IMR-90 (cell line): ENCODE results near the gene RBMS3. TPM values are rescaled to one million over a fixed set of nuclear protein-coding genes. Genes with fewer than 3 reads are reported as not detected.

Source experiments
- ATAC-seq: fragments of 200-7000 bp; cut with Tn5 transposase; 2 replicates; pipeline ENCODE4 v1.9.1; 2020; ENCODE audit warnings: low read depth, mild to moderate bottlenecking, moderate library complexity
- BruUV-seq: library from RNA; stranded (reverse); fragments of 400-500 nt; replicated peaks from 2 replicates; lab custom pipeline; 2021; lab: Mats Ljungman, UMichigan
- CTCF ChIA-PET: fragments of 300-600 bp; formaldehyde crosslinking; extraction: SDS; loops from one replicate; lab custom pipeline; 2021; ENCODE audit warnings: antibody characterized with exemption; lab: Yijun Ruan, JAX
- POLR2A ChIA-PET: fragments of 300-600 bp; sonication (Branson Sonifier 250); formaldehyde crosslinking; loops from one replicate; lab custom pipeline; 2022; ENCODE audit warnings: antibody characterized with exemption; ENCODE audit not compliant: unreplicated experiment; lab: Charles Lee
- DNase-seq: peaks from one replicate; pipeline ENCODE4 v3.0.0; 2013
- H2AFZ ChIP-seq: replicated peaks from 2 replicates; pipeline ENCODE3; 2013; ENCODE audit warnings: low read length, mild to moderate bottlenecking; ENCODE audit not compliant: poor library complexity
- H2AK5ac ChIP-seq: 2 replicates; pipeline ENCODE4 v1.6.1; 2013; ENCODE audit warnings: low read depth, low read length, inconsistent platforms
- H2AK9ac ChIP-seq: replicated peaks from 2 replicates; pipeline ENCODE3; 2013; ENCODE audit warnings: mild to moderate bottlenecking, low read depth, low read length, moderate library complexity; ENCODE audit not compliant: poor library complexity
- H2BK120ac ChIP-seq: 2 replicates; pipeline ENCODE4 v1.6.1; 2013; ENCODE audit warnings: low read depth, low read length, inconsistent platforms
- H2BK15ac ChIP-seq: 3 replicates; pipeline ENCODE4 v1.6.1; 2013; ENCODE audit warnings: low read depth, low read length, inconsistent platforms
- H2BK20ac ChIP-seq: 2 replicates; pipeline ENCODE4 v1.6.1; 2013; ENCODE audit warnings: low read depth, mild to moderate bottlenecking, inconsistent platforms, low read length, moderate library complexity
- H2BK5ac ChIP-seq: 2 replicates; pipeline ENCODE4 v1.6.1; 2013; ENCODE audit warnings: mild to moderate bottlenecking, low read depth, low read length, inconsistent platforms; ENCODE audit not compliant: poor library complexity, severe bottlenecking
- H3K14ac ChIP-seq: replicated peaks from 2 replicates; pipeline ENCODE4 v1.6.1; 2013; ENCODE audit warnings: low read depth, low read length, inconsistent platforms
- H3K18ac ChIP-seq: 2 replicates; pipeline ENCODE4 v1.6.1; 2013; ENCODE audit warnings: low read depth, low read length, control low read depth
- H3K23ac ChIP-seq: 2 replicates; pipeline ENCODE4 v1.6.1; 2013; ENCODE audit warnings: low read depth, low read length, inconsistent platforms
- H3K27ac ChIP-seq: 2 replicates; pipeline ENCODE4 v1.5.1; 2013; ENCODE audit warnings: mild to moderate bottlenecking, control low read depth, low read length; ENCODE audit not compliant: insufficient read depth
- H3K27me3 ChIP-seq: 2 replicates; pipeline ENCODE4 v1.6.1; 2013; ENCODE audit warnings: low read length; ENCODE audit not compliant: control insufficient read depth, insufficient read depth
- H3K36me3 ChIP-seq: 2 replicates; pipeline ENCODE4 v1.6.1; 2013; ENCODE audit warnings: low read length, mixed read lengths; ENCODE audit not compliant: control insufficient read depth, insufficient read depth
- H3K4ac ChIP-seq: 2 replicates; pipeline ENCODE4 v1.6.1; 2013; ENCODE audit warnings: low read depth, low read length, inconsistent platforms
- H3K4me1 ChIP-seq: 2 replicates; pipeline ENCODE4 v1.6.1; 2013; ENCODE audit warnings: low read length, mixed read lengths; ENCODE audit not compliant: control insufficient read depth, insufficient read depth
- H3K4me2 ChIP-seq: 2 replicates; pipeline ENCODE4 v1.6.1; 2013; ENCODE audit warnings: low read depth, mild to moderate bottlenecking, control low read depth, low read length, moderate library complexity
- H3K4me3 ChIP-seq: 2 replicates; pipeline ENCODE4 v1.5.1; 2013; ENCODE audit warnings: low read depth, mild to moderate bottlenecking, control low read depth, low read length, moderate library complexity; ENCODE audit not compliant: insufficient read depth
- H3K56ac ChIP-seq: 2 replicates; pipeline ENCODE4 v1.6.1; 2013; ENCODE audit warnings: low read length, inconsistent platforms; ENCODE audit not compliant: insufficient read depth; ENCODE audit errors: extremely low read depth
- H3K79me1 ChIP-seq, 2 experiments: 2 replicates each; pipeline ENCODE4 v1.6.1; 2013; ENCODE audit warnings: low read length in 2 of 2, inconsistent platforms in 1 of 2, low read depth in 1 of 2
- H3K9ac ChIP-seq: 2 replicates; pipeline ENCODE4 v1.6.1; 2013; ENCODE audit warnings: low read depth, low read length, control low read depth
- H3K9me1 ChIP-seq: 2 replicates; pipeline ENCODE4 v1.6.1; 2013; ENCODE audit warnings: low read length, inconsistent platforms; ENCODE audit not compliant: insufficient read depth
- H3K9me3 ChIP-seq: 2 replicates; pipeline ENCODE4 v1.6.1; 2013; ENCODE audit warnings: low read length; ENCODE audit not compliant: control insufficient read depth, insufficient read depth
- H4K20me1 ChIP-seq: 2 replicates; pipeline ENCODE4 v1.6.1; 2013; ENCODE audit warnings: low read length, inconsistent platforms; ENCODE audit not compliant: insufficient read depth
- H4K5ac ChIP-seq: 2 replicates; pipeline ENCODE4 v1.6.1; 2013; ENCODE audit warnings: mild to moderate bottlenecking, low read depth, low read length, control low read depth
- H4K8ac ChIP-seq, 2 experiments: 2 replicates each; pipeline ENCODE4 v1.6.1; 2013; ENCODE audit warnings: low read depth in 2 of 2, low read length in 2 of 2, control low read depth in 1 of 2, inconsistent platforms in 1 of 2
- H4K91ac ChIP-seq: 2 replicates; pipeline ENCODE4 v1.6.1; 2013; ENCODE audit warnings: low read depth, low read length, inconsistent platforms; ENCODE audit not compliant: insufficient read depth
- BHLHE40 ChIP-seq: fragments of 150-350 bp; IDR thresholded peaks from 2 replicates; pipeline ENCODE4 v1.6.1; 2016; ENCODE audit warnings: mild to moderate bottlenecking, low read depth, low read length
- CEBPB ChIP-seq: IDR thresholded peaks from 2 replicates; pipeline ENCODE4 v1.6.1; 2012; ENCODE audit warnings: low read depth, low read length, improper control_type of control experiment
- MAZ ChIP-seq: IDR thresholded peaks from 2 replicates; pipeline ENCODE4 v1.6.1; 2012; ENCODE audit warnings: low read depth, mild to moderate bottlenecking, low read length, improper control_type of control experiment, moderate library complexity, borderline replicate concordance
- RCOR1 ChIP-seq: IDR thresholded peaks from 2 replicates; pipeline ENCODE4 v1.6.1; 2012; ENCODE audit warnings: mild to moderate bottlenecking, low read length, improper control_type of control experiment; ENCODE audit not compliant: insufficient replicate concordance
- SMC3 ChIP-seq: fragments of 150-350 bp; IDR thresholded peaks from 2 replicates; pipeline ENCODE4 v1.6.1; 2016; ENCODE audit warnings: low read depth, mild to moderate bottlenecking, antibody characterized with exemption, low read length, moderate library complexity
- WGBS, 2 experiments: methylation state at CpG; one replicate each; pipeline versions ENCODE4 v1.1.5 to v1.1.7; 2013; ENCODE audit warnings: missing lambda C conversion rate in 2 of 2; ENCODE audit not compliant: insufficient read length in 1 of 2; ENCODE audit errors: extremely low coverage in 2 of 2; 5-methylcytosine and 5-hydroxymethylcytosine counted together
- dilution Hi-C: fragments of 300-500 bp; cut with HindIII; formaldehyde crosslinking; loops from one replicate; pipeline ENCODE4 v1.14.3; 2018; ENCODE audit warnings: low sequenced_read_pairs; ENCODE audit not compliant: unreplicated experiment
- in situ Hi-C: fragments of 300-500 bp; cut with MboI; formaldehyde crosslinking; loops from 3 replicates; pipeline ENCODE4 v1.14.3; 2019; ENCODE audit warnings: low sequenced_read_pairs, inconsistent platforms, mixed read lengths
- intact Hi-C: fragments of 100-400 bp; cut with micrococcal nuclease; formaldehyde crosslinking; loops from 2 replicates; pipeline ENCODE4 v1.10.0; 2022
- polyA plus RNA-seq, 3 experiments: library from polyadenylated mRNA; depleted of rRNA; stranded (reverse); fragments of >200 nt; gene quantifications; 2 replicates each; pipeline ENCODE4 v1.2.3, GENCODE V29; 2012; ENCODE audit warnings: low replicate concordance in 1 of 3
- total RNA-seq: library from RNA; depleted of rRNA; stranded (reverse); fragments of >200 nt; gene quantifications from 2 replicates; pipeline ENCODE4 v1.2.3, GENCODE V29; 2012
- TF ChIP-seq, protein P1 (sequence below): fragments of 150-350 bp; IDR thresholded peaks from 2 replicates; pipeline ENCODE4 v1.6.1; 2016; ENCODE audit warnings: low read depth, mild to moderate bottlenecking, low read length, moderate library complexity, borderline replicate concordance

RBMS3 gene
- total and polyA plus RNA-seq, 2 of the 4 experiments (the other 2 are of a cell fraction): 15.2 to 127 TPM

DNA sequence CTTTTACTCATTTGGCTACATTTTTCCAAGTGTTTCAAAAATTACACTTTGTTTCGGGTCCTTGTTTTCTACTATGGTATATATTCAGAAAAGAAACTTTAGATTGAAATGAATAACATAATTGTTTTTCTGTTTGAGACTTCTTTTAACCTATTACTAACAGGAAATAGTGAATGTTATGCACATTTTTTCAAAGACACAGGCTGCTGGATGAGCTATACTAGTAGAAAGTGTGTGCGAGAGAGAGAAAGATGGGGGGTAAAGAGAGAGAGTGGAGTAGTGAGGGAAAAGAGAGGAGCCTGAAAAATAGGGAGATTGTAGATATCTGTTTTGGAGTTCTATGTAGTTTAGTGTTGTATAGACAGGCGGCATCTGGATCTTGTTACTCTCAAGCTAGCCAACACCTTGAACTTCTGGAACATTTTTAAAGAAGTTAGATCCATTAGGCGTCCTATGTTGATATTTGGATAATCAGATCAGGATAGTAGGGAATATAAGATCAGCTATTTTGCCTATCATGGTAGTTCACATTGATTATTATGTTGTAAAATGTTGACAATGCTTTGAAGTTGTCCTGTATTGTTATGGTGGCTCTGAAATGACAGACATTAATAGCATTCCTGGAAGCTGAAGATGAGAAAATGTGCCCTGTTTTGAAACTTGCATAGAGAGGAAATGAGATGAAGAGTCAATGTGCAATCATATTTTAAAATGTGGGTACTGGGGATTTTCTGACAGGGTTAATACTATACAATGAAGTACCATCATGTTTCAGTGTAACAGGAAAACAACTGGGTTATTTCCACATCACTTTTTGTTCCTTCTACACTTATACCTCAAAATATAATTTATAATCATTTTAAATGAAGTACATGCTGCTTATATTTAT, 2.6 kb downstream of the RBMS3 start (continued):
- TF ChIP-seq CEBPB (no peak), RCOR1 (no peak)

DNA sequence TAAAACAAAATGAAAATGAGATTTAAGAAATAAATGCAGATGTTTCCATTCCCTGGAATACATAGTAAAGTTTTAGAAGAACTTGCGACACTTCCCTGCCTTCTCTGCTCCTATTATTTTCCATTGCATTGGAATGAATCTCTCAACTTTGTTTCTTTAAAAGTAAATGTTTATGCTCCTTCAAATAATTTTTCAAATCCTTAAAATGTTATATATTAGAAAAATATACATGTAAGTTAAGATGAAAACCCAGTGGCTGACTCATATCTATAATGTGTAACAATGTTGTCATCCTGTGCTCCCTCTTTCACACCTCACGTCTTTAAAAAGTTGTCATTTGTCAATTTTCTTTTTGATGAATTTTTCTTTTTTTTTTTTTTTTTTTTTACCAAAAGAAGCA, 3.6 kb downstream of the RBMS3 start:
- no peak overlapping the region for H2AFZ ChIP-seq
- ChIA-PET CTCF (no interaction called here), POLR2A (no interaction called here)
- peak; percentile 25 for DNase-seq
- peak overlapping the region; percentile 94 for H3K4me2 ChIP-seq
- no peaks in the 10 kb centered on the region for H3K27me3 ChIP-seq
- H2AK5ac ChIP-seq: no peak overlapping the region
- no peak overlapping the region for H2BK15ac ChIP-seq
- no peak overlapping the region for H4K91ac ChIP-seq
- peaks cover 4 to 42% of the 10 kb centered on the region in 2 experiments for H3K79me1 ChIP-seq
- no peak overlapping the region for H3K18ac ChIP-seq
- no peak overlapping the region for H2AK9ac ChIP-seq
- peak overlapping the region; percentile 11; the same call in 1 of the 2 replicates for H3K4me3 ChIP-seq
- dilution Hi-C loops (no loop called here), intact Hi-C loops (loop anchor here (5.0 to 10.0 kb wide), 10 partner anchors 148 to 913 kb away; no protein-coding TSS in a partner anchor), in situ Hi-C loops (loop anchor here (10.0 kb wide), 2 partner anchors 370 to 480 kb away; no protein-coding TSS in a partner anchor)
- H3K9me3 ChIP-seq: no peaks in the 10 kb centered on the region
- no peak overlapping the region for H4K8ac ChIP-seq
- no peak overlapping the region for H3K56ac ChIP-seq
- 0 out of 2 replicates have a peak, but pooled peaks cover 3% of the 10 kb centered on the region for H4K20me1 ChIP-seq
- H3K36me3 ChIP-seq: no peaks in the 10 kb centered on the region
- H3K4ac ChIP-seq: no peak overlapping the region
- WGBS, 2 experiments: no CpG with 5 or more reads among the region's 2 CpGs
- BruUV-seq: no TSS peak
- no peak overlapping the region for H4K5ac ChIP-seq
- TF ChIP-seq, protein P1, sequence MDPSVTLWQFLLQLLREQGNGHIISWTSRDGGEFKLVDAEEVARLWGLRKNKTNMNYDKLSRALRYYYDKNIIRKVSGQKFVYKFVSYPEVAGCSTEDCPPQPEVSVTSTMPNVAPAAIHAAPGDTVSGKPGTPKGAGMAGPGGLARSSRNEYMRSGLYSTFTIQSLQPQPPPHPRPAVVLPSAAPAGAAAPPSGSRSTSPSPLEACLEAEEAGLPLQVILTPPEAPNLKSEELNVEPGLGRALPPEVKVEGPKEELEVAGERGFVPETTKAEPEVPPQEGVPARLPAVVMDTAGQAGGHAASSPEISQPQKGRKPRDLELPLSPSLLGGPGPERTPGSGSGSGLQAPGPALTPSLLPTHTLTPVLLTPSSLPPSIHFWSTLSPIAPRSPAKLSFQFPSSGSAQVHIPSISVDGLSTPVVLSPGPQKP: no peak
- TF ChIP-seq BHLHE40: no peak
- TF ChIP-seq MAZ: no peak
- no peak for TF ChIP-seq SMC3
- H2BK20ac ChIP-seq: no peak overlapping the region
- 0 out of 2 replicates have a peak overlapping the region, but pooled peaks have one; percentile 38 for H3K9ac ChIP-seq
- no peak overlapping the region for H3K14ac ChIP-seq
- H3K27ac ChIP-seq: no peak overlapping the region
- H3K23ac ChIP-seq: no peak overlapping the region
- H2BK120ac ChIP-seq: no peak overlapping the region
- H3K9me1 ChIP-seq: peaks cover 4% of the 10 kb centered on the region; the same call in 1 of the 2 replicates
- no peak for ATAC-seq
- H3K4me1 ChIP-seq: peaks cover 6% of the 10 kb centered on the region
- H2BK5ac ChIP-seq: peak overlapping the region; percentile 95
